PC-3 (cell line): Measurements from ENCODE around the gene ZNF146.

Experiments
- CTCF ChIP-seq: fragments of 300-600 bp; sonication (generic); conservative IDR thresholded peaks from 2 replicates; pipeline ENCODE4 v1.5.1; 2017; ENCODE audit warnings: antibody characterized with exemption, low read depth, mild to moderate bottlenecking, low read length
- EZH2 ChIP-seq: fragments of 300-600 bp; sonication (generic); IDR thresholded peaks from one replicate; pipeline ENCODE4 v1.6.1; 2017; ENCODE audit warnings: antibody characterized with exemption, mild to moderate bottlenecking, low read length; ENCODE audit not compliant: unreplicated experiment
- EZH2phosphoT487 ChIP-seq: fragments of 300-600 bp; sonication (generic); IDR thresholded peaks from 2 replicates; pipeline ENCODE4 v1.6.1; 2018; ENCODE audit warnings: mild to moderate bottlenecking, antibody characterized with exemption, low read length, borderline replicate concordance

DNA sequence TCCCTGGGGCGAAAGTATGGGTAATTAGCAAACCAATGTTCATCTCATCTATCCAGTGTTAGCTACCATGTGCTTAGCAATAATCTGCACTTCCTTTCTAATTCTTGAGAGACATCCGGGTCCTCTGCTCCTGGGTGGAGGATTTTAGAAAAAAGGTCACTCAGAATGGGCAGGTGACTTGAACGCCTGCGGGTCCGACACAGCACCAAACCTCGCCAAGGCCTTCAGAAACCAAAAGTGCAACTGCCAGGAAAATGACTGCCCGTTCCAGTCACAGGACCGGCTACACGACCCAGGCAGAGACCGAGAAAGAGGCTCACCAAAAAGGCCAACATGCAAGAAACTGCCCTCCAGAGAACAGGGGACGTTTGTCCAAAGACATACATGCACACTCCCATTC lies 39.9 kb downstream of the ZNF146 start:
- TF ChIP-seq CTCF = no peak
- TF ChIP-seq EZH2 = no peak
- no peak for TF ChIP-seq EZH2phosphoT487
